Measurements from ENCODE around the gene NXPH4.
A peak's percentile ranks its signal among the peaks of the same experiment; 100 is the strongest.

The NXPH4 gene

DNA sequence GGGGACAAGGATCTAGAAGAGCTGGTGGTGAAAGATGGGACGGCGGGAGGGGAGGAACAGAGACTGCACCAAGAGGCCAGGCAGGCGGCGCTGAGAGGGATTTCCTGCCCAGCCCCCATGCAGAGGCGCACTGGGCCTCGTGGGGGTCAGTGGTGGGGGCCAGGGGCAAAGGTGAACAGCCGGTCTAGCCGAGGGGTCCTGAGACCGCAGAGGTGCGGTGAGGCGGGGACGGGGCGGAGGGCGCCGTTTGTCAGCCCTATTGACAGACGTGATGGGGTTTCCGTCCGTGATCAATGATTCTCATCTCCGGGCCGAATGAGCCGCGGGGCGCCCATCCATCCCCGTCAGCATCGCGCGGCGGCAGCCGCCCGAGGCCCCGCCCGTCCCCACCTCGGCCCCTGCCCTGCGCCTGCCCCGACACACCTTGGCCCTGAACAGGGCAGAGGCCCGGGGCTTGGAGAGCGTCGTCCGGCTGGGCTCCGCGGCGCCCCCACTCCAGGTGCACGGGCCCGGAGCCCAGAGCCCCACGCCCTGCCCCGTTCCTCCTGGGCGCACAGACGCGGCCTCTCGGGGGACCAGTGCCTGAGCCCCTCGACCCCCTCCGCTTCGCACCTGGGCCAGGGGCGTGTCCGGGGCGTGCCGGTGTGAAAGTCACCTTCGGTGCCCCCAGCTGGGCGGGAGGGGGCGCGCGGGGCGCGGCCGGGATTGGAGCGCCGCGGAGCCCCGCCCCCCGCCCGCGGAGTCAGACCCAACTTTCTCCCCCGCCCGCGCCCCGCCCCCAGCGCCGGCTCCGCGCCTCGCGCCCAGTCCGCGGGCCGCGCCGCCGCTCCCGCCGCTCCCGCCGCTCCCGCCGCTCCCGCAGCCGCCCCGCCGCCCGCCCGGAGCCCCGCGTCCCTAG, at the start of gene NXPH4:
Gene NXPH4 (plus strand): TSS at position 781 of the 898 bp plus-strand sequence. CDS start 176 bp downstream, outside the sequence.
- peak in 1 of 2 donors; percentile 40 for DNase-seq (ENCODE audit: low read depth in 2 of 2)

- no peak for DNase-seq (ENCODE audit: low read depth in 2 of 2)
Measured at GRCh38 chr12:57166971-57167371, 49.6 kb upstream of the NXPH4 start.

- DNase-seq (ENCODE audit: low read depth in 2 of 2), result no peak
Measured at GRCh38 chr12:57168058-57168457, 48.5 kb upstream of the NXPH4 start.

DNA sequence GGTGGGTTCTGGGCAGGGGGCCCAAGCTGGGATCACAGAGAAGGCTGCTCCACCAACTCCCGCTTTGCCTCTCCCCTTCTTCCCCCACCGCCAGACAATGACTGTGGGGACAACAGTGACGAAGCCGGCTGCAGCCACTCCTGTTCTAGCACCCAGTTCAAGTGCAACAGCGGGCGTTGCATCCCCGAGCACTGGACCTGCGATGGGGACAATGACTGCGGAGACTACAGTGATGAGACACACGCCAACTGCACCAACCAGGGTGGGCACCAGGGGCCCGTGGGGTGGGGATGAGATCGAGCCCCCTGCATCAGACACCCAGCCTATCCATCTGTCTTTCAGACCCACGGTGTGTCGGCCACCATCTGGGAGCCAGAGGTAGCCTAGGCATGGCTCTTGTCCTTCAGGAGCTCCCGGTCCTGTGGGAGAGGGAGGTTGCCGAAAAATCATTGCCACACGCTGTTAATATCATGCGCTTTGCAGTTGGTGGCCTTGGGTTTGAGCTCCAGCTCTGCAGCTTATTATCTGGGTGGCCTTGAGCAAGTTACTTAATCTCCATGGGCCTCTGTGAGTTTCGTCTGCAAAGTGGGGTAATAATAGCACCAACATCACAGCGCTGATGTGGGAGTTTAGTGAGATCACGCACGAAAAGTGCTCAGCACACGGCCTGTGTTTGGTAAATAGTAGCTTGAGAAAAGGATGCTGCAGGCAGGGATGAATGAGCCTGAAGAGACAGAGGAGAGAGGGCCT, 47.4 kb upstream of the NXPH4 start:
- DNase-seq (ENCODE audit: low read depth in 2 of 2), result no peak

GRCh38 chr12:57169969-57170368, 46.6 kb upstream of the NXPH4 start:
- DNase-seq (ENCODE audit: low read depth in 2 of 2), result no peak

DNA sequence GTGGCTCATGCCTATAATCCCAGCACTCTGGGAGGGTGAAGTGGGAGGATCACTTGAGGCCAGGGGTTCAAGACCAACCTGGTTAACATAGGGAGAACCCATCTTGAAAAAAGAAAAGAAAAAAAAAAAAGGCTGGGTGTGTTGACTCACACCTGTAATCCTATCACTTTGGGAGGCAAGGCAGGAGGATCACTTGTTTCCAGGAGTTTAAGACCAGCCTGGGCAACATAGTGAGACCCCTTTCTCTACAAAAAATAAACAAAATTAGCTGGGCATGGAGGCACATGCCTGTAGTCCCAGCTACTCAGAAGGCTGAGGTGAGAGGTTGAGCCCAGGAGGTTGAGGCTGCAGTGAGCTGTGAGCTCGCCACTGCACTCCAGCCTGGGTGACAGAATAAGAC, 46.2 kb upstream of the NXPH4 start:
- DNase-seq (ENCODE audit: low read depth in 2 of 2), result no peak

- no peak for DNase-seq (ENCODE audit: low read depth in 2 of 2)
Measured at GRCh38 chr12:57170927-57171326, 45.7 kb upstream of the NXPH4 start.

DNA sequence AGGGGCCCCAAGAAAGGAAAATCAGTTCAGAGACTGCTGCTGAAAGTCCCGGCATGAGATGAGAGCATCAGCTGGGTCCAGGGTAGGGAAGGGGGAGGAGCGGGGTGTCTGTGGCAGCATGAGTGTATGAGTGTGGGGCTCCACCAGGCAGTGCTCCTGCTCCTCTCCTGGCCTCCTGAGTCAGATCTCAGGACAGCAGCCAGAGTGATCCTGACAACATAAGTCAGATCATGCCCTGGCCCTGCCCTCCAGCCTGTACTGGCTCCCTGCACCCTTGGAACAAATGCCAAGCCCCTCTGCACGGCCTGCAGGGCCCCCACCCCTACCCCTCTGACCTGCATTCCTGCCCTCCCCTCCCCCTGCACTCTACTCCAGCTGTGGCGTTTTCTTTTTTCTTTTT, 44.9 kb upstream of the NXPH4 start:
- DNase-seq (ENCODE audit: low read depth in 2 of 2), result no peak

- no peak for DNase-seq (ENCODE audit: low read depth in 2 of 2)
Measured at GRCh38 chr12:57173089-57173488, 43.5 kb upstream of the NXPH4 start.

GRCh38 chr12:57173683-57174082, 42.9 kb upstream of the NXPH4 start:
- DNase-seq (ENCODE audit: low read depth in 2 of 2), result no peak

- no peak for DNase-seq (ENCODE audit: low read depth in 2 of 2)
Measured at GRCh38 chr12:57175428-57176138, 41.0 kb upstream of the NXPH4 start.

DNA sequence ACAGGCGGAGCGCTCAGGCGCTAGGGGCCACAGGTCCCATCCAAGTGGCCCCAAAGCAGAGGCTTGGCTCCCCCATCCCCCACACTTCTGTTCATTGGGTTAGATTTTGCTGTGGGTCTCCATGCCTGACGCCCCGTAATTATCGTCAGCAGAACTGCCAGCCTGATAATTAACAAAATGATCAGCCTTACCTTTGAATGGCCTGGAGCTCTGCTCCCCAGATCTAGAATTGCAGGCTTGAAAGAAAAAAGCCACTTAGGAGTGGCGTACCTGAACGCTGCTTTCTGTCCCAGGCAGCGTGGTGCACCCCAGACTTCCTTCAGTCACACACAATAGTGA, 40.5 kb upstream of the NXPH4 start:
- no peak for DNase-seq (ENCODE audit: low read depth in 2 of 2)

GRCh38 chr12:57176846-57177245, 39.7 kb upstream of the NXPH4 start:
- DNase-seq (ENCODE audit: low read depth in 2 of 2), result no peak

DNA sequence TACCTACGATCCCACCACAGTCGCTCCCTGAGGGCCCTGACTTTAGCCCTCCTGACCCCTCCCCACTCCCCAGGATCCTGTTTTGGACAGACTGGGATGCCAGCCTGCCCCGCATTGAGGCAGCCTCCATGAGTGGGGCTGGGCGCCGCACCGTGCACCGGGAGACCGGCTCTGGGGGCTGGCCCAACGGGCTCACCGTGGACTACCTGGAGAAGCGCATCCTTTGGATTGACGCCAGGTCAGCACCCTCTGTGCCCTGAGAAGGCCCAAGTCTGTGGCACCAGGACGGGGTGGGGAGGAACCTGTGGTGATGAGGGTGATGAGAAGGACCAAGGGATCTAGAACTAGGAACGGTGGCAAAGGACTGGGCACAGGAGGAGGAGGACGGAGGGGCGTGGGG, 39.2 kb upstream of the NXPH4 start:
- no peak for DNase-seq (ENCODE audit: low read depth in 2 of 2)

DNA sequence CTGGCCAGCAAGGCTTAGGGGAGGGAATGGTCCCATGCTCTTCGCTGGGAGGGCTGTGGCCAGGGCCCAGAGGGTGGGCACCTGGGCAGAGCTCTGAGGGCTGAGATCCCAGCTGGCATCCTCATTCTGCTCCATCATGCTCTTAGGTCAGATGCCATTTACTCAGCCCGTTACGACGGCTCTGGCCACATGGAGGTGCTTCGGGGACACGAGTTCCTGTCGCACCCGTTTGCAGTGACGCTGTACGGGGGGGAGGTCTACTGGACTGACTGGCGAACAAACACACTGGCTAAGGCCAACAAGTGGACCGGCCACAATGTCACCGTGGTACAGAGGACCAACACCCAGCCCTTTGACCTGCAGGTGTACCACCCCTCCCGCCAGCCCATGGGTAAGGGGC, 38.4 kb upstream of the NXPH4 start:
- no peak for DNase-seq (ENCODE audit: low read depth in 2 of 2)

DNA sequence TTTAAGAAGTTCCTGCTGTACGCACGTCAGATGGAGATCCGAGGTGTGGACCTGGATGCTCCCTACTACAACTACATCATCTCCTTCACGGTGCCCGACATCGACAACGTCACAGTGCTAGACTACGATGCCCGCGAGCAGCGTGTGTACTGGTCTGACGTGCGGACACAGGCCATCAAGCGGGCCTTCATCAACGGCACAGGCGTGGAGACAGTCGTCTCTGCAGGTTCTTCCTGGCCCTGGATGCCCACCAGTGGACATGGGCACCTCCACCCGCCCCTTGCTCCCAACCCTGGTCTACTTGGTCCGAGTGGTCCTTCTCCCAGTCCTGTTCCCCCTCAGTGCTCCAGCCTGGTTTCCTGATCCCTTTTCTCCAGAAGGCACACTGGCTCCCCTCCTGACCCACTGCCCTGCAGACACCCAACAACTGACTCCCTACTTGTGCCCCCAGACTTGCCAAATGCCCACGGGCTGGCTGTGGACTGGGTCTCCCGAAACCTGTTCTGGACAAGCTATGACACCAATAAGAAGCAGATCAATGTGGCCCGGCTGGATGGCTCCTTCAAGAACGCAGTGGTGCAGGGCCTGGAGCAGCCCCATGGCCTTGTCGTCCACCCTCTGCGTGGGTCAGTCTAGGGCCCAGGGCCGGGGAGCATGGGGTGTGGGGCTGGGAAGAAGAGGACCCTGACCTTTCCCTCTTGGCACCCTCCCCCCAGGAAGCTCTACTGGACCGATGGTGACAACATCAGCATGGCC, 37.1 kb upstream of the NXPH4 start:
- DNase-seq (ENCODE audit: low read depth in 2 of 2), result no peak

DNA sequence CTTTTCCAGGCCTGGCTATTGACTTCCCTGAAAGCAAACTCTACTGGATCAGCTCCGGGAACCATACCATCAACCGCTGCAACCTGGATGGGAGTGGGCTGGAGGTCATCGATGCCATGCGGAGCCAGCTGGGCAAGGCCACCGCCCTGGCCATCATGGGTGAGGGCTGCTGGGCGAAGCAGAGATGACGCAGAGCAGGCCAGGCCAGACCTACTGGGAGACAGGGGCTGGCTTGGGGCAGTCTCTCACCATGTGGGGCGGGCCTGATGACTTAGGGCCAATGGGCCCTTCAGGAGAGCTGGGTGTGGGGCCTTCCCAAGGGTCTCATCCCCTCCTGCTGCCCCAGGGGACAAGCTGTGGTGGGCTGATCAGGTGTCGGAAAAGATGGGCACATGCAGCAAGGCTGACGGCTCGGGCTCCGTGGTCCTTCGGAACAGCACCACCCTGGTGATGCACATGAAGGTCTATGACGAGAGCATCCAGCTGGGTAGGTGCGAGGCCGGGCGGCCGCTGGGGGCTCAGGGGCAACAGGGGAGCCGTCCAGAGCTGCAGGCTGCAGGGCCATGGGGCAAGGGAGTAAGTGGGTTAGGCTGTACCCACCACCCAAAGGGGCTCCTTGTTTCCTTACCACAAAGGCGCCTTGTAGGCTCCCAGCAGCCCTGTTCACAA, 36.1 kb upstream of the NXPH4 start:
- DNase-seq (ENCODE audit: low read depth in 2 of 2), result no peak

DNA sequence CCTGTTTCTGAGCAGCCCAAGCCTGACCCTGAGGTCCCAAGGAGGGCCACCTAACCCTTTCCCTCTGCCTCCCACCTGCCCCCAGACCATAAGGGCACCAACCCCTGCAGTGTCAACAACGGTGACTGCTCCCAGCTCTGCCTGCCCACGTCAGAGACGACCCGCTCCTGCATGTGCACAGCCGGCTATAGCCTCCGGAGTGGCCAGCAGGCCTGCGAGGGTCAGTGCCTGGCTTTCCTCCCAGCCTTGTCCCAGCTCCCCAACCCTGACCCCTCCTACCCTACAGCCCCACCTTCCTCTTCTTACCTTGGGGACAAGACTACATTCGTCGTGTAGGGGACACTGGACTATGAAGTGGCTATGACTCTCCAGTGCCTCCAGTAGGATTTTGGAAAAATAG, 35.5 kb upstream of the NXPH4 start:
- no peak for DNase-seq (ENCODE audit: low read depth in 2 of 2)

DNA sequence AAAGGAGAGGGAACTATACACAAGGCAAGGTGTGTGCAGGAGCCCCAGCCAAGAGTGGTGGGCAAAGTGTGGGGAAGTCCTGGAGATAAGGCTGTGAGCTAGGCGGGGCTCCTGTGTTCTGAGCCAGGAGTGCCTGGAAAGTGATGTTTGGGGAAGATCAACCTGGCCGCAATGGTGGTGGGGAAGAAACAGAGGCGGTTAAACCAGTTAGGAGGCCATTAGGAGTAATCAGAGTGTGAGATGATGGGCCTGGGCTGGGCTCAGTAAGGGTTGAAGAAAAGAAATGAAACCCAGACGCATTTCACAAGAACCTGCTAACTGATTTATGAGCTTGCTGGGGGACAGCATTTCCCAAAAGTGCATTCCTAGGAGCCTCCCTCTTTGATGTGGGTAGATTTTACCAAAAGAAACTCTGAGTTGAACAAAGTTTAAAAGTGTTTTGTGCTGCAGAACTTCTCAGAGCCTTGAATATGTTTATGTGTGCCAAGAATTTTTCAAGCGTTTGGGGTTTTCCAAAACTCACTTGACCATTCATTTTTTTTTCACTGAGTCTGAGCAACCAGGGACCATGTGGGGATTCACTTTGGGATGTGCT, 34.9 kb upstream of the NXPH4 start:
- DNase-seq (ENCODE audit: low read depth in 2 of 2), result no peak

DNA sequence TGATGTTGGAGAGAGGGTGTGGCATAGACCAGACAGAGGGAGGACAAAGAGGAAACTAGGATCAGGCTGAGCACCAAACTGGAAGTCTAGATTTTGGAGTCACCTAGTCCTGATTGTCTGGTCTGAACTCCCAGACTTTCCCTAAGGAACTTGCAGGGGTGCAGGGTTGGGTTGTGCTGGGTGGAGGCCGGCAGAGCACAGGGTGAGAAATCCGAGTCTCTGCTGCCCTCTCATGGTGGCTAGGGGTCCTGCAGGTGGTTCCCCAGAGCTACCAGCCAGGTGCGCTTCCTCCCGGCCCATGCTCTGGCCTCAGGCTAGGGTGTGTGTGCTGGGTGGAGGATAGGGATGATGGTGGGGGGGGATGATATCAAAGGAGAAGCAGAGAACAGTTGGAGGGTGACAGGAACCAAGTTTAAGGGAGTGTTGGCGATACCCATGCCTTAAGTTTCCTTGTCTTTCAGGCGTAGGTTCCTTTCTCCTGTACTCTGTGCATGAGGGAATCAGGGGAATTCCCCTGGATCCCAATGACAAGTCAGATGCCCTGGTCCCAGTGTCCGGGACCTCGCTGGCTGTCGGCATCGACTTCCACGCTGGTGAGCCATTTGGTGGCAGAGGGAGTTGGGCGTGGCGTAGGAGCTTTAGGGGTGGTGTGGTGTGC, 33.5 kb upstream of the NXPH4 start:
- DNase-seq (ENCODE audit: low read depth in 2 of 2), result peak; percentile 42 to 58
